Fibroblast of lung (primary cell): ENCODE data around the gene HNRNPA2B1.

ENCODE experiments used
- EZH2 ChIP-seq: IDR thresholded peaks from 2 replicates; pipeline ENCODE4 v1.5.1; 2012; ENCODE audit warnings: low read length, control low read depth, mild to moderate bottlenecking; ENCODE audit errors: missing control alignments
- TF ChIP-seq, protein P1 (sequence below), 2 donors: IDR thresholded peaks in 1 of 2; conservative IDR thresholded peaks in 1 of 2; 1 replicate in 1 of 2; 2 replicates in 1 of 2; pipeline ENCODE4 v1.5.1; 2011 to 2012; ENCODE audit warnings: low read length in 2 of 2, control low read depth in 1 of 2, inconsistent platforms in 1 of 2, low read depth in 1 of 2, mild to moderate bottlenecking in 1 of 2

DNA sequence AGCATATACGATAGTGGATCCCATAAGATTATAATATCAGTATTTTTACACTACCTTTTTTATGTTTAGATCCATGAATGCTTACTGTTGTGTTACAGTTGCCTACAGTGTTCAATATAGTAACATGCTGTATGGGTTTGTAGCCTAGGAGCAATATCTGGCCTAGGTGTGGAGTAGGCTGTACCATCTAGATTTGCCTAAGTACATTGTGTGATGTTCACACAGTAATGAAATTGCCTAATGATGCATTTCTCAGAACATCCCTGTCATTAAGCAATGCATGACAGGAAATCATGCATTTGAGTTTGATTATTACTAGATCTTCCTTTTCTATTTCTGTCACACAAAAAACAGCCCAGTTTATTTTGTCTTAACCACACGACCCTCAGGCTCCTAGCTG lies 15.5 kb upstream of the HNRNPA2B1 start:
- no peak for TF ChIP-seq EZH2
- TF ChIP-seq, protein P1, sequence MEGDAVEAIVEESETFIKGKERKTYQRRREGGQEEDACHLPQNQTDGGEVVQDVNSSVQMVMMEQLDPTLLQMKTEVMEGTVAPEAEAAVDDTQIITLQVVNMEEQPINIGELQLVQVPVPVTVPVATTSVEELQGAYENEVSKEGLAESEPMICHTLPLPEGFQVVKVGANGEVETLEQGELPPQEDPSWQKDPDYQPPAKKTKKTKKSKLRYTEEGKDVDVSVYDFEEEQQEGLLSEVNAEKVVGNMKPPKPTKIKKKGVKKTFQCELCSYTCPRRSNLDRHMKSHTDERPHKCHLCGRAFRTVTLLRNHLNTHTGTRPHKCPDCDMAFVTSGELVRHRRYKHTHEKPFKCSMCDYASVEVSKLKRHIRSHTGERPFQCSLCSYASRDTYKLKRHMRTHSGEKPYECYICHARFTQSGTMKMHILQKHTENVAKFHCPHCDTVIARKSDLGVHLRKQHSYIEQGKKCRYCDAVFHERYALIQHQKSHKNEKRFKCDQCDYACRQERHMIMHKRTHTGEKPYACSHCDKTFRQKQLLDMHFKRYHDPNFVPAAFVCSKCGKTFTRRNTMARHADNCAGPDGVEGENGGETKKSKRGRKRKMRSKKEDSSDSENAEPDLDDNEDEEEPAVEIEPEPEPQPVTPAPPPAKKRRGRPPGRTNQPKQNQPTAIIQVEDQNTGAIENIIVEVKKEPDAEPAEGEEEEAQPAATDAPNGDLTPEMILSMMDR (conservative IDR thresholded peaks at IDR 0.05 in 1 of 2, IDR thresholded peaks at IDR 0.05 in 1 of 2; ENCODE audit: low read depth in 1 of 2, low read length in 2 of 2) = no peak
